ENCODE results near the gene RGR.

Gene RGR, protein sequence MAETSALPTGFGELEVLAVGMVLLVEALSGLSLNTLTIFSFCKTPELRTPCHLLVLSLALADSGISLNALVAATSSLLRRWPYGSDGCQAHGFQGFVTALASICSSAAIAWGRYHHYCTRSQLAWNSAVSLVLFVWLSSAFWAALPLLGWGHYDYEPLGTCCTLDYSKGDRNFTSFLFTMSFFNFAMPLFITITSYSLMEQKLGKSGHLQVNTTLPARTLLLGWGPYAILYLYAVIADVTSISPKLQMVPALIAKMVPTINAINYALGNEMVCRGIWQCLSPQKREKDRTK

DNA sequence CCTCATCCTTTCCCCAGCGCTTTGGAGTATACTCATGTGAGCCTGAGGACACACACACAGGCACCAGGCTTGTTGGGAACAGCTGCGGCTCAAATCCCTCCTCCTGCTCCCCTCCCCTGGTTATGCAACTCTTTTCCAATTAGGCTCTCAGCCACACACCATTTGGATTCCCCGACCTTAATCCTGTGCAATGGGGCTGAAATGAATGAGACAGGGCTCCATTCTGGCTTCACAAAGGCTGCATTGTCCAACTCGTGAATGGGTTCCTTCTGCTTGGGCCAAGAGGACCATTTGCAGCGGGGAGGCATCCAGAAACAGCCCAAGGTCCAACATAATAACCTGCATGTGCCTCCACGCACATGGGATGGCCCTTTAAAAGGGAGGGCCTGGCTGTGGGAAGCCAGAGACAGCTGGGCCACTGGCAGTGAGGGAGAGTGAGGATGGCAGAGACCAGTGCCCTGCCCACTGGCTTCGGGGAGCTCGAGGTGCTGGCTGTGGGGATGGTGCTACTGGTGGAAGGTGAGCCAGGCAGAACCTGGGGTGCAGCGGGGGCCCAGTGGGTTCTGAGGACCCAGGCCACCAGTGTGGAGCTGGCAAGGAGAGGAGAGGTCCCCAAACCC, at the start of gene RGR:
Gene RGR (plus strand): TSS at position 403 of the 620 bp plus-strand sequence. CDS start 38 bp downstream, at position 441.
- no peak for DNase-seq (ENCODE audit: low spot score)

DNA sequence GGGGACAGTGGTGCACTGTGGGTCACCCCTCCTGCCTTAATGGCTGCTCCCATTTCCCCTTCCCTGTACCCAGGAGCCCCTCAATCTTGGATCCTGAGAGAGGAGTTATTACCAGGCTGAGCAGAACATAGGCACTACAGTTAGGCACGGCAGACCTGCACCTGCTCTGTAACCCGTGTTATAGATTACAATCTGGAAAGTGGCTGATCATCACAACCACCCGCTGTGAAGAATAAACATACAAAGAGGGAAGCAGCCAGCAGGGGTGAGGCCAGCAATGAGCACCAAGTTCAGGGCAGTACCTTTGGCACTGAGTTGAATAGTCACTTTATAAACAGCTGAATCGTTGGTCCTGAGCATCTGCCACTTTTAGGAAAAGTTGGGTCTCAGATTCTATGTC, 48.8 kb upstream of the RGR start:
- DNase-seq (ENCODE audit: low spot score): no peak

DNA sequence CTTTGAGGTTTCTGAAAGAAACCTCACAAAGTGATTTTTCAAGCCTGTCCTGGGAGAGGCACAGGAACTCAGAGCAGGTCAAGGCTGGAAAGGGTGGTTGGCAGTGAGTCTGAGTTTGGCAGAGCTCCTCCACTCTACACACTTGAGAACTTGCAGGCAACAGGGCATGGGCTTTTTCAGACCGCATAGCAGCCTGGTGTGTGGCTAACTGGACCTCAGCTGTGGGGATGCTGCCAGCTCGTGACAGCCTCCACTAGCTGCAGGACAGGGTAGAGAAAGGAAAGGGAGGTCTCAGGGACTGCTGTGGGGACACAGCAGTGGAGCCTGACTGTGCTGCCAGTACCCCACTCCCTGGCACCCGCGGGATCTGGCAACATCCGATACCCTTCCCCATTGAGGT, 47.9 kb upstream of the RGR start:
- DNase-seq (ENCODE audit: low spot score): no peak

DNA sequence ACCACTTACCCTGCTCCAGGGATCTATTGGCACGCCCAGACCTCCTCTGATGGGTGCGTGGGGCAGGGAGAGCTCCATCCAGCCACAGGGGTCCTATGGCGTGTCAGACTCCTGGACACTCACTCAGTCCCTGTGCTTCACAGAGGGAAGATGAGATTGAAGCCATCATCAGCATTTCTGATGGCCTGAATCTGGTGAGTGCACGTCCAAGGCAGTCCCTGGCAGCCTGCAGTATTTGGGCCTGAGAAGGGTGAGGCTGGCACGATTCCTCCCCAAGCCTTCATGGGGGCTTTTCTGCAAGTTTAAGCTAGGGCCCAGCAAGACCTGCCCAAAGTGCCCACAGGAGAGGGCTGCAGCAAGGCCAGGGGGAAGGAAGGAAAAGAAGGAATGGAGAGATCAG, 47.2 kb upstream of the RGR start:
- no peak for DNase-seq (ENCODE audit: low spot score)

DNA sequence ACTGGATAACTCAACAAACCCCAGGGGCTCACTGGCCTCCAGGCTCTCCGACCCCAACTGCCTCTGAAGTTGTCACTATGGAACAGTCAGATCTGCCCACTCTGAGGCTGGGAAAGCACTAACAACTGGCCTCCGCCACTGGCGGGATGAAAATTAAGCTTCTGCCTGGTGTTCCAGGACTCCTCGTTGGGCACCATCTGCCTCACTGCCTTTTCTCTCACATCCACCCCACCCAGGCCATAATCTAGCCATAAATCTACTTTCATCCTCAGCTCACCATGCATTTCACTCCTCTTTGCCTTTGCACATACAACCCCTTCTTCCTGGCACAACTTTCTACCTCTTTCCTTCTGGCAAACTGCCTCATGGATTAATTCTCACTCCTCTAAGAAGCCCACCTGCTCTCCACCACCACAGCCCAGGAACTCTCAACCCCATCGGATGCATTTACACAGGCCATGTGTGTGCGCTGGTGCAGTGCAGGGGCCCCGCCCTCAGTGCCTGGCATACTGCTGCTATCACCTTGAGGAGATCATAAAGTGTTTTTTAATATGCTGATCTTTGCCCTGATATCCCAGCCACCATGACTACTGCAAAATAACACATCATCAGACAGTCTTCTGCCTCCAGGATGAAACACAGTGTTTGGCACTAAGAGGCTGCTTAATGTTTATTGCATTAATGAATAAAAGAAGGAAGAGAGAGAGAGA, 46.5 kb upstream of the RGR start:
- DNase-seq (ENCODE audit: low spot score): no peak

DNA sequence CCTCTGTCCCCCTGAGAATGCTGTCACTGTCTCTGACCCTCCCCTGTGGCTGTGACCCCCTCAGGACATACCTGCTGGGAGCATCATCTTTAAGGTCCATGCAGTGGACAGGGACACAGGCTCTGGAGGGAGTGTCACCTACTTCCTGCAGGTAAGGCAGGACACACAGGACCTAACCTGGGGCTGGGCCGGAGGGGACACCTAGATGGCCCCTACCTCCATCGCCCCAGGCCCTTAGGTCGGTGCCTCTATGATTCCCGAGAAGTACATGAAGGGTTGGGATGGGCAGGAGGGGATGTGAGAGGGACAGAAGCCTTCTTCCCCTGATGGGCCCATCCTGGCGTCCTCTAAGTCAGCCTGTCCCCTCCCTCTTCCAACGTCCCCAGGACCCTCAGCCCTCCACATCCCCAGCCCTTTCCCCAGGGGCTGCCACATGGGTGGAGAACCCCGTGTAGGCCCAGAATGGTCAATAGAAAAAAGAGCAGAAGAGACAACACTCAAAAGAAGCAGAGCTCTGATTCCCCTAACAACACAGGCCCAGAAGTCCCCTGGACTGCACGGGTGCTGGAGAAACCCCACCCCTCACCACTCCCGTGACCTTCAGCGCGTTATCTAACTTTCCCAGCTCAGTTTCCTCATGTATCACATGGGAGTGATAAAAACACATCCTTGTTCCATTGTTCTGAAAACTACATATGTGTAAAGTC, 44.2 kb upstream of the RGR start:
- no peak for DNase-seq (ENCODE audit: low spot score)

DNA sequence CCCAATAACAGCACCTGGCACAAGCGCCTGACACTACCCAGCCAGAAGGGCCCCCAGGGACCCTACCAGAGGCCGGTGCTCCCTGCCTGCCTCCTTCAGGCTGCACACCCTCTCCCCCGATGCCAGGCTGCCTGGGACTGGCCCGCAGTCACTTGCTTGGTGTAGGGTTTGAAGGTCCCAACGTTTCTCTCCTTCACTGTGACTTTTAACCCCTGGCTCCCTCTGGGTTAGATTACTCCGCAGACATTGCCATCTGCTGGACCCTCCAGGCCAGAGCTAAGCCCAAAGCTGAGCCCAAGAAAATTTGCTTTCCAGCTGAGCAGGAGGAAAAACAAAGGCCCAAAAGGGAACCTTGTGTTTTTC, 43.6 kb upstream of the RGR start:
- no peak for DNase-seq (ENCODE audit: low spot score)

DNA sequence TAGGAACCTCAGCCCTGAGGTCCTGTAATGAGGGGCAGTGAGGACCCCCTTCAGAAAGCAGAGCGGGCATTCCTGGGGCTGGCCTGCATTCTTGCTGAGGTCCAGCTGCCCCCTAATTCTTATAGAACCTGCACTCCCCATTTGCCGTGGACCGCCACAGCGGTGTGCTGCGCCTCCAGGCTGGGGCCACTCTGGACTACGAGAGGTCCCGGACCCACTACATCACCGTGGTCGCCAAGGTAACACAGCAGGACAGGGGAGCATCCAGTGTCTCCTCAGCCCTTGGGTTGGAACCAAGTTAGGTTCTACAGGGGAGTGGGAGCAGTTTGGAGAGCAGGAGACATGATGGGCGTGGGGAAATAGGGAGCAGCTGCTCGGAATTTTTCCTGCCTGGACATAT, 43.2 kb upstream of the RGR start:
- no peak for DNase-seq (ENCODE audit: low spot score)

DNA sequence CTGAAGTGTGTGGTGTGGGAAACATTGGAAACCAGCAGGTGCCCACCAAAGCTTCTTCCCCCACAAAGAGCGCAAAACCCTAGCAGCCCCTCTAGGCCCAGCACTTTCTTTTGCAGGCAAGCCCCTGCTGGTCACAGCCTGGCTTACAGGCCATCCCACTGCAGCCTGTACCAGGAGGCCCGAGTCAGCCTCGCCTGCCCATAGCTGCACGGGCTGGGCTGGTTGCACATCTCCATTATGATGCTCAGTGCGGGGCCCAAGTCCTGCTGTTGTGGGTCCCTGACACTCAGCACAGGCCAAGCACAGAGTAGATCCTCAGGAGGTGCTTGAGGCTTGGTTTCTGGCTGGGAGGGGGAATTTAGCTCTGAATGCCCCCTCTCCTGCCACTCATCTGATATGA, 42.5 kb upstream of the RGR start:
- no peak for DNase-seq (ENCODE audit: low spot score)

DNA sequence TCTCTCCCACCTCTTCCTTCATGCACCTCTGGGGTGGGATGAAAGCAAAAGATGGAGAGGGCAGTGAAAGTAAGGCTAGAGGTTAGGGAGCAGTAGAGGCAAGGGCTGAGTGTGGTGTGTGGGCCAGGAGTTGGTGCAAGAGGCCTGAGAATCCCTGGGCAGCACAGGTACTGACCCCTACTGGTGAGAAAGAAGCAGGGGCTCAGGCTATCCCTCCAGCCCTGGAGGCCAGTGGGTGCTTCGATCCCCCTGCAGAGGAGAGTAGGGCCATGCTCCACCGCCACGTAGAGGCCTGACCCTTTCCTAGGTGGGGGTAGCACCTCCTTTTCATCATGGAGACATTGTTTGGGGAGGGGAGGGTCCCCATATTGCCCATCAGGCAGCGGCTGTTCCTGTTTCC, 40.7 kb upstream of the RGR start:
- DNase-seq (ENCODE audit: low spot score): peak; percentile 35

DNA sequence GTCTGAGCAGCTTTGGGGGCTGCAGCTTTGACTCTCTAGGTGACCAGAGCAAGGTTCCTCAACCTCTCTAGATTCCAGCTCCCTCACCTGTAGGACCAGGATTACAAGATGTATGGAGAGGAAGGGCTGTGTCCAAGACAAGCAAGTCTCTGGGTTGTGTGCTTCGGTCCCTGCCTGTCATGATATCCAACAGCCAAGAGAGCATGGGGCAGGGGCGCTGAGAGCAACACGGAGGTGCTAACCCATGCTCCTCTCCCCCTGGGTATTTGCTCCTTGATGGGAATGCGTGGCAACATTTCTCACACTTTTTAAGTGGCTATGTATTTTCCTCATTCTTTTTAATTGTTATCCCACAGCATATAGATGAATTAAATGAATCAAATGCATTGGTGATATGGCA, 40.2 kb upstream of the RGR start:
- DNase-seq (ENCODE audit: low spot score): no peak

DNA sequence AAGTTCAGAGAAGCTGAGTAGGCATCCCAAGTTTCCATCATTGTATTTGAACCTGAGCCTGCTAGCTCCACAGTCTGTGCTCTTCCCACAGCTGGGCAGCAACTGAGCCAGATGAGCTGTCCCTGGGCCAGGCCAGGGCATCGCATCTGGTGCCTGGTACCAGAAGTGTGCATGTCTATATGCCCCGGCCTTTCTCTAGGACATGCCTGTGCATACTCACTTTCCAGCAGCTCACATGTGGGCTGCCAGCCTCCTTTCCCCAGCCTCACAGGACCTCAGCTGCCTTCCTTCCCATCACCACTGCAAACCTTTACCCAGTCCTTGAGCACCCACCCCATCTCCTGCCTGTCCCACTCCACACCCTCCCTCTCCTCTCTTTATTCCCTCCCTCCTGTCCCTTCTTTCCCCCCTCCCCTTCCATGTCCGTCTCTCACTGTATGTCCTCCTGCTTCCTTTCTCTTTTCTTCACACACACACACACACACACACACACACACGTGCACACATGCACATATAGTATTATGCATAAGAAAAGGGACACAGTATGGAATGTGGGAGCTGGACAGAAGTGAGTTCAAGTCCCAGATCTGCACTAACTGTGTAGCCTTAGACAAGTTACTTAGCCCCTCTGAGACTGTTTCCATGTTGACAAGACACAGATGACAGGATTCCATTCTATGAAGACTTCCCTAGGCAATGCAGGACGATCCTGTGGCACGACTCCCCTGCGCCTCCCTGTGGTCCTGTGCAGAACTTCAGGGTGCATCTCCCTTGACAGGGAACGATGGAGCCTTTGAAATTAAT, 39.6 kb upstream of the RGR start:
- DNase-seq (ENCODE audit: low spot score): peak; percentile 77

DNA sequence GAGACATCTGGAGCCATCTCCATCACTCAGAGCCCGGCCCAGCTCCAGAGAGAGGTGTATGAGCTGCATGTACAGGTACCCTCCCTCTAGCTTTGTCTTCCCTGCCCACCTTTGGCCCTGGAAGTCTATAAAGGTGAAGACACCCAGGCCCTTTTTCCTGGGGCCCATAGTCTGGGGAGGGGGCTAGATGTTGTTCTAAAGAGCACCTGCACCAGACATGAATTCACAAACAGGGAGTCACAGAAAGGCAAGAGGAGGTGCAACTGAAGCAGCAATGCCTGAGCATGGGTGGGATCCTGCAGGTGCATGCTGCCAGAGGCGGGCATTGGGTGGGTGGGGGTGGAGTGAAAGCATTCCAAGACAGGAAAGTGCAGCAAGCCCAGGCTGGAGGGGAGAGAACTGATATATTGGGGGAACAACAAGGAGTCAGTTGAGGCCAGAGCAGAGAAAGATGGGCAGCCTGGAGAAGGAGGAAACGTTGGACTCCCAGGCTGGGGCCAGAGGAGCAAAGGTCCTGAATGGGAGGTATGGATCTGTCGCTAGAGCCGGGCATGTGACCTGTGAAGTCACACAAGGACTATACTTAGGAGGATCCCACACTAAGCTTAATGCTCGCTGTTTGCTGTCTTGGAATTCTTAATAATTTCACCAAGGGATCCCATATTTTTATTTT, 38.9 kb upstream of the RGR start:
- no peak for DNase-seq (ENCODE audit: low spot score)

DNA sequence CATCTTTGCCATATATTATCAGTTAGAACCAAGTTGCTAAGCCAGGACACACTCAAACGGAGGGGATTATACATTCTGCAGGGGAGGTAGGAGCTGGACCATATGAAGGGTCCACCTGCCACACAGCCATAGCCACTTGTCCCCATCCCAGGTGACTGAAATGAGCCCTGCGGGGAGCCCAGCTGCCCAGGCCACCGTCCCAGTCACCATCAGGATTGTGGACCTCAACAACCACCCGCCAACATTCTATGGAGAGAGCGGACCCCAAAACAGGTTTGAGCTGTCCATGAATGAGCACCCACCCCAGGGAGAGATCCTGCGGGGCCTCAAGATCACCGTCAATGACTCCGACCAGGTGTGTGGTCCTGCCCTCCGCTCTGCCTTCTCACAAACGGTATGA, 36.8 kb upstream of the RGR start:
- no peak for DNase-seq (ENCODE audit: low spot score)

DNA sequence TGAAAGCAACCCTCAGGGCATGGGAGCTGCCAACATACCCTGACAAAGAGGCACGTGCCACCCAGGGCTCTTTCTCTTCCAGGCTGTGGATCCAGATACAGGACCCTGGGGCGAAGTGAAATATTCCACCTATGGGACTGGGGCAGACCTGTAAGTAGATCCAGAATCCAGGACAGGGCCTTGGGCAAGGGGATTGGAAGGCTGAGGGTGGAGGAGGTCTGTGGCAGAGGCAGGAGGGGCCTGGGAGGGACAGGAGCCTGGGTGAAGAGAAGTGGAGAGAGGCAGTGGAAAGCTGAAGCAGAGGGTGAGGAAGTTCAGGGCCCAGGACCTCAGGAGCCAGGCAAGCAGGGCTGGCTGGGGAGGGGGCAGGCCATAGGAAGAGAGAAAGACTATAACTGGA, 33.3 kb upstream of the RGR start:
- no peak for DNase-seq (ENCODE audit: low spot score)

DNA sequence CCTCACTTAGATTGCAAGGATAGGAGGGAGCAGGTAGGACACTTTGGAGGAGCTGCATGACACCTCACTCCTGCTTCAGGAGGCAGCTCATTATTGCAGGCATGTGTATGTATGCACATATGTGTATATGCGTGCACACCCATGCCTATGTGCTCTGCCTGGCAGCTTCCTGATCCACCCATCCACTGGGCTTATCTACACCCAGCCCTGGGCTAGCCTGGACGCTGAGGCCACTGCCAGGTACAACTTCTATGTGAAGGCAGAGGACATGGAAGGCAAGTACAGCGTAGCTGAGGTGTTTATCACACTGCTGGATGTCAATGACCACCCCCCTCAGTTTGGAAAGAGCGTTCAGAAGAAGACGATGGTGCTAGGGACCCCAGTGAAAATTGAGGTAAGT, 32.8 kb upstream of the RGR start:
- DNase-seq (ENCODE audit: low spot score): no peak

DNA sequence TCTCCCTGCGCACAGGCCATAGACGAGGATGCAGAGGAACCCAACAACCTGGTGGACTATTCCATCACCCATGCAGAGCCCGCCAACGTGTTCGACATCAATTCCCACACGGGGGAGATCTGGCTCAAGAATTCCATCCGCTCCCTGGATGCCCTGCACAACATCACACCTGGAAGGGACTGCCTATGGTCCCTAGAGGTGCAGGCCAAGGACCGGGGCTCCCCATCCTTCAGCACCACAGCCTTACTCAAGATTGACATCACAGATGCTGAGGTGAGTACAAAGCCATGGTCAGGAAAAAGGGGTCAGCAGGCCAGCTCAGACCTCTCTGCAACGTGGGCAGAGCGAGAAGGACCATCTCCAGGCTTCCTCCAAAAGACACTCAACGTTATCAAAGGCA, 31.8 kb upstream of the RGR start:
- DNase-seq (ENCODE audit: low spot score): no peak

DNA sequence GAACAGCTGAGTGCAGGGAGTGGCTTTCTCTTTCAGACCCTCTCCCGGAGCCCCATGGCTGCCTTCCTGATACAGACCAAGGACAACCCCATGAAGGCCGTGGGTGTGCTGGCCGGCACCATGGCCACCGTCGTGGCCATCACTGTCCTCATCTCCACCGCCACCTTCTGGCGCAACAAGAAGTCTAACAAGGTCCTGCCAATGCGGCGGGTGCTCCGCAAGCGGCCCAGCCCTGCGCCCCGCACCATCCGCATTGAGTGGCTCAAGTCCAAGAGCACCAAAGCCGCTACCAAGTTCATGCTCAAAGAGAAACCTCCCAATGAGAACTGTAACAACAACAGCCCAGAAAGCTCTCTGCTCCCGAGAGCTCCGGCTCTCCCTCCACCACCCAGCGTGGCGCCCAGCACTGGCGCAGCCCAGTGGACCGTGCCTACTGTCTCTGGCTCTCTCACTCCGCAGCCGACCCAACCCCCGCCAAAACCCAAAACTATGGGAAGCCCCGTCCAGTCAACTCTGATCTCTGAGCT, 30.7 kb upstream of the RGR start:
- DNase-seq (ENCODE audit: low spot score): no peak

DNA sequence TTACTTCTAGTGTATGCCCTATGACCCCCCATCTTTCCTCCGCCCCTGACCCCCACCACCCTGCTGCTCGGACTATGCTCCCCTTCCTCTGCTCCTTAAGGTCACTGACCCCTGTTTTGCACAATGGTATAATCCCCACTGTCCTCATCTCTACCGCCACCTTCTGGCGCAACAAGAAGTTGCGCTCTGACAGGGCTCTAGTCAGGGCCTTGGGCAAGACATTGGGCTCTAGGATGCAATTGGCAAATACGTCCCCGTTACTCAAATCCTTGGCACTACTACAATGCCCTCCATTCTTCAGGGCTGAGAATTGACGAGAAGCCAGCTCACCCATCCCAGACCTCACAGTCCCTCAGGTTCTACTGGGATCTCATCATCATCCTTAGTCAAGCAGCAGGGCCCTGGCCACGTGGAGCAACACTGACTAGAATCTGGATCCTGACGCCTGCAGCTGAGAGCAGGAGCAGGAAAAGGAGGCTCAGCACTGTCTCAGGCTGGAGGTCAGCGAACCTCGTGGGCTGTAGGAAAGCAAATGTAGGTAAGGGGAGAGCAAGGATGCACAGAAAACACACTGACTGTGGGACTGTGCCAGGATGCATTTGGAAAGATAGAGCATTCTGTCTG, 30.1 kb upstream of the RGR start:
- no peak for DNase-seq (ENCODE audit: low spot score)

DNA sequence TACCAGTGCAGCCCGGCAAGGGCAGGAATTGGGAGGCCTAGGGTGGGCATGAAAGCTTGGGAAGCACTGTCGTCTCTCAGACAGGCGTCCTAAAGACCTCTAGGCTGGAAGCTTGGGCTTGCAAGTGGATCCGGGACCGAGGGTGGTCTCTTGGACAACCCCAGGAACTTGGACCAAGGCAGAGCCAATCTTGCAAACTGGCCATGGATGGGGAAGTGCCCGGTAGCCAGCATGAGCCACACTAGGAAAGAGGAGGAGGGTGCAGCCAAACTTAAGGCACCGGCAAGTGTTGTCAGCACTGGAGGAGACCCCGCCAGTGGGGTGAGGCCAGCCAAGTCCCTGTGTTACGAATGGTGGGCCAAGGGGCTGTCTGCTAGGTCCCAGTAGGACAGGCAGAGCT, 28.0 kb upstream of the RGR start:
- no peak for DNase-seq (ENCODE audit: low spot score)

DNA sequence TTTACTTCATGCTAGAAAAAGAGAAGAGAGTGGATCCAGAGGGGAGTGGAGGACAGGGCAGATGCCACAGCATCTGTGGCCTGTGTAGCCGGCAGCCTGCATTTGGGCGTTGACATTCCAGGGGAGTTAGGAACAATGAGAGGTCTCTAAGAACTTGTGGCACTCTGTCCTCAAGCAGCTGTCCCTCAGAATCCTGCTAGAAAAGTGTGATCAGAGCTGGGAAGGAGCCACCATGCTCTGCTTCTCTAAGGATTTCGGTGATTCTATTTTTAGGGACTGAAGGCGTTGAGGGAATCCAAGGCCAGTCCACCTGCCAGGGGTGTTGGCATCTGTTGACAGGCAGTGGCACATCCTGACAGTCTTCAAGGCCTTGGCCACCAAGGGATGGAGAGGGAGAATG, 27.1 kb upstream of the RGR start:
- DNase-seq (ENCODE audit: low spot score): no peak
